ENCODE data around the gene DCC.

DCC gene

GRCh38 chr18:52953387-52953786, 613.4 kb downstream of the DCC start:
- DNase-seq, result no peak

DNA sequence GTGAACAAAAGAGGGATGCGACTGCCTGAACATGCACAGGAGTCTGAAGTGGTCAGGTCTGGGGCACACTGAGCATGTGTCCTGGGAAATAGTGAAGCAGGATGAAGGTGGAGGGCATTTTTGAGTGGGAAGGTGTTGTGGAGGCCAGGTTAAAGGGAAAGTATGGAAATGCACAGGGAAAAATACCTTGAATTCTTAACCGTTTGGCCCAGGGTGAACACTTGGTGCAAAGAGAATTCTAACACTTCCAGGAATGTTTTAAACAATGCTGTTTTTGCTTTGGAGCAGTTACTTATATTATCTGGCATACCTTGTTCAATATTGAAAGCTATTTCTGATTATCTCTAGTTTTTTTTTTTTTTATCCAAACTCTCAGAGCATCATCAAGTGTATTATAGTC, 623.5 kb downstream of the DCC start:
- DNase-seq, result no peak

DNA sequence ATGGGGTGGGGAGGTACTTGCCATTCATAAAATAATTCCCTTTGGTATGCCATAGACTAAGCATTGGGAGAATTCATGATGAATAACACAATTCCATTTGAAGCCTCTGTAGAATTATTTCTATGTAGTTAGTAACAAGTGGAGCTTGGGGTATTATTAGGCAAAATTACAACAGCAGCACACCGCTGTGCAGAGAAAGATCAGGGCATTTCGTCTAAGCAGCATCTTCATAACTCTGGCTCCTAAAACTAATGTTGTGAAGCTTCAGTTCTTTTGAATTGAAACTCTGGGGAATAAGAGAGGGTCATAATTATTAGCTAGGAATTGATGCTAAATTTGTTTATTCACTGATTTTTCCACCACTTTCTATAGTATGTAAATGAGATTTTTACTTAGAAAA, 630.7 kb downstream of the DCC start:
- DNase-seq, result no peak

DNA sequence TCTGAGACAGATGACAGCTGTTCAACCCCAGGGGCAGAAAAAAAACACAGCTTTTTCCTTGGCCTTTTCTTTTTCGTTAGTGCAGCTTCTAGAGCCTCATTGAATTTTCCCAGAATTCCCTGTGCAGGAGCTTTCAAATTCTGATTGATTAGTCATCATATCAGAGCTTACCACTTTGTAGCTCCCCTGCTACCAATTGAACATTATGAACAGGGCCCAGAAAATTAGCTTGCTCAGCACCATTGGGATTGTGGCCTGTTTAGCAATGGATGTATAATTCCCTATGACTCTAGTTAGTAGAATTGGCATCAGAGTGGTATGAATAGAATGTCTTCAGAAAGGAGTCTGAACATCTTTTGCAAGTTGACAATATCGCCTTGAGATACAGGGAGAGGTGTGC, 631.1 kb downstream of the DCC start:
- DNase-seq, result no peak

- DNase-seq, result no peak
Observed at GRCh38 chr18:52979892-52980291, 639.9 kb downstream of the DCC start.

GRCh38 chr18:52991246-52991645, 651.2 kb downstream of the DCC start:
- no peak for DNase-seq

DNA sequence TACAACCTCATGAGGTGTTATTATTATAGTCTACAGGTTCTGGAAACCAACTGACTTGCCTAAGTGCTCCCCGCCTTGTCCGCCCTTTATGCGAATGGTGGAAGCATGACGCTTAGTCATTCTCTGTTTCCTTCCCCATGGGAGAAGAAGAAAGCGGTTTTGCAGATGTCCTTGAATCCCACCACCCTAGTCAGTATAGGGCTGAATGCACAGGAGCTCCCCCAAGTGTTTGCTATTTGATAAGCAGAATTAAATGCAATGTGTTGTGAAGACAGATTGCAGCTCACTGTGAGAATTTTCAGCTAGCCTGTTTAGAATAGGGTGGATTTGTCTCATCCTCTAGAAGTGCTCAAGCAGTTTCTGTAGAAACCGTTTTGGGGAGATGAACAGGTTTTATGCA, 652.0 kb downstream of the DCC start:
- no peak for DNase-seq

DNA sequence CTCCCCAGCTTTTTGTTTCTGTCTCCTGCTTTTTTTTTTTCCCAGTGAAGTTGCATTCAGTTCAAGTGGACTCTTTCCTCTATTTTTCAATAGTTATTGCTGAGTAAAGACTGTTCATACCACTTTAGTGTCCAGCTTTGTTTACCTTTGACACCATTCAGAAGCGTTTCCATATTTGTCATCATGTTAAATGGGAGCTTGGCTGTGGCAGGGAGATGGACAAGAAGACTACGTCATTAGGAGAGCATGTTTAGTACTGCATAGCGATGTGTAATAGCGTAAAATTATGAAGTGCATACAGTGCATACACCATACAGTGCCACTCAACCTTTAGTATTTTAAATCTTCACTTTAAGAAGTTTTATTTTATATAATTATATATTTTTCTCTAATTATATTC, 655.9 kb downstream of the DCC start:
- no peak for DNase-seq

DNA sequence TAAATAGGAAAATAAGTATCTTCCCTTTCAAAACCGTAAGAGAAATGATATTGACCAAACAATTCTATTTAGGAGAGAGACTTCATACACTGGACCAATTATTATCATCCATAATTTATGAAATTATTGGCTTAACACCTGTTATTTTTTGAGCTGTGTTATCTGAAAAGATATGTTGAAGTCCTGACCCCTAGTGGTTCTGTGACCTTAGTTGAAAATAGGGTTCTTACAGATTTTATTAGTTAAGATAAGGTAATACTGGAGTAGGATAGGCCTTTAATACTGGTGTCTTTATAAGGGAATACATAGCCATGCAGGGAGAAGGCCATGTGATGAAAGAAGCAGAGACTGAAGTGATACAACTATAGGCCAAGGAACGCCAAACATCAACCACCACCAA, 659.6 kb downstream of the DCC start:
- DNase-seq, result no peak

- no peak for DNase-seq
Observed at GRCh38 chr18:53004798-53005197, 664.8 kb downstream of the DCC start.

- DNase-seq, result no peak
Observed at GRCh38 chr18:53018791-53019190, 678.8 kb downstream of the DCC start.

- DNase-seq, result no peak
Observed at GRCh38 chr18:53025247-53025646, 685.2 kb downstream of the DCC start.

DNA sequence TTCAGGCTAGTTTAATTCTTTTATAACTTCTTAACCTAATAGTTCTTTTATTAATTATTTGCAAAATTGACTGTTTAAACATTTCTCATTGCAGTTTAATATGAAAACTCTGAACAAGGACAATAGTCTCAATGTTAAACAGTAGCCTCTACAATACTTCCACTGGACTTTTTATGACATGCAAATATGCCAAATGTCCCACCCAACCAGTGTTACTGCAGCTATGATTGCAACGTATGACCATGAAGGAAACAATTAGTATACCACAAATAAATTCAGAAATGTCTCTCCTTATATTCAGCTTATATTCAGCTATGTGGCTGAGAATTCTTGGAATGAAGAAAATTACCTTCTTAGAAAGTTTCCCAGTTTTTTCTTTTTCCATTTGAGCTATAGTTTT, 688.6 kb downstream of the DCC start:
- no peak for DNase-seq

DNA sequence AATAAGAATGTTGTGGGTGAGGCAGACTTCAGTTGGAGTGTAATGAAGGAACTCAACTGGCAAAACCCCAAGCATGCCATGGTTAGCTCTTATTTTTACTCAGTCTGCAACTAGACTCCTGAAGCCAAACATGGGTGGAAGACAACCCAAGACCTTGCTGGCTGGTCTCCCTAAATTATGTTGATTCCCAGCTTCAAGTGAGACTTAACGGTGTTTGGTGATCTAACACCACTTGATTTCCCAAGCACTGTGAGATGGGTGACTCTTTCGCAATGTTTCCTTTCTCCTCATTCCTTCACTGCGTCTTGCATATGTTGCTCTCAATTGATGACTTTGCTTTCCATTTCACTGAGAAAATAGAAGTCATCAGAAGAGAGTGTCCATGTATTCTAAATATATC, 693.1 kb downstream of the DCC start:
- no peak for DNase-seq

DNA sequence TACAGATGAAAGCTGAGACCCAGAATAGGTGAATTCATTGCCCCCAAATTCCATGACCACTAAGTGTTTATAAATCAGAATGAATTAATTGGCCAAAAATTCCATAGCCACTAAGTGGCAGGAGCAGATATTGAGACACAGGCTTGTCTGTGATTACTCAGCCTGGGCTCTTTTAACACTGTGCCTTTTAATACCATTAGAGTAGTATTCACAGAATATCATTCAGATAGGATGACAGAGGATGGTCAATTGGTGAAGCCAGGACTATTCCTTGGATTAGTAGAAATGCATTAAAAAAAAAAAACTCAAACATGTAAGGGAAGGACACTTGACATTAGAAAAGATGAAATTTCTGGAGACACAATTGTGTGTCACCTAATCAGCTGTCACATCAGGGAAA, 698.6 kb downstream of the DCC start:
- DNase-seq, result no peak

DNA sequence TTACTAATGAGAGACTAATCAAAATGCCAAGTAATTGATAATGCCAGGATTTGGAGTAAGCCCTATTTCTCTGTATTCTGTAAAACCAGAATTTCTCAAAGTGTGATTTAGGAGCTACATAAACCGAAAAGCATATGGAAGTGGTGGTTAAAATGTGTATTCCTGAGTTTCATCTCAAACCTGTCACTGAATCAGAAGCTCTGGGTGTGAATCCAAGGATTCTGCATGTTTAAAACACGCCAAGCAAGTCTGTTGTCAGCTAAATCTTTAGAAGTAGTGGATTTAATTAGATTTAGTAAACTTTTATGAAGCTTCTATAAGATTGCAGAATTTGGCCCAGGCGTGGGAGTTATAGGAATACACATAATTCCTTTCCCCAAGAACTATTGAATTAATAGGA, 700.3 kb downstream of the DCC start:
- DNase-seq, result no peak

DNA sequence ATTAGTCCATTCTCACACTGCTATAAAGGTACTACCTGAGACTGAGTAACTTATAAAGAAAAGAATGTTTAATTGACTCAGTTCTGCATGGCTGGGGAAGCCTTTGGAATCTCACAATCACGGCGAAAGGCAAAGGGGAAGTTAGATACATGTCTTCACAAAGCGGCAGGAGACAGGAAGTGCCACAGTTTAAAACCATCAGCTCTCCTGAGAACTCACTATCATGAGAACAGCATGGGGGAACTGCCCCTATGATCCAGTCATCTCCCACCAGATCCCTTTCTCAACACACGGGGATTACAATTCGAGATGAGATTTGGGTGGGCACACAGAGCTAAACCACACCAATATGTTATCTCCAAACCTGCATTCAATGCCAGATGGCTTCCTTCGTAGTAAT, 716.1 kb downstream of the DCC start:
- DNase-seq, result no peak

DNA sequence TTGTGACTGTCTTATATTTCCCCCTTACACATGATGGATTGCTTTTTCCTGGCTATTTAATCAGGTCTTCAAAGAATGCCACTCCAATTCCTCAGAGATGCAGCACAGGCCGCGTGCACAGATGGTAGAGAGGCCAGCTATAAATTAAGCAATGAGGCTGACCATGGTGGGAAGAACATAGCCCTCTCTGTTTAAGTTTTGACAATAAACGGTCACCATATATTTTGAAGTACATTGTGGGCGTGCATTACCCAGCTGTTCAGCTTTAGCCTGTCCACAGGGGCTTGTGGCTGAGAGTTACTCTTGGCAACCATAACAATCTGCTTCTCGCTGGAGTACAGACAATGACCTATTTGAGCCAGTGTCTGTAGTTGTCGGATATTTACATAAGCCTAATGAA, 730.8 kb downstream of the DCC start:
- no peak for DNase-seq

DNA sequence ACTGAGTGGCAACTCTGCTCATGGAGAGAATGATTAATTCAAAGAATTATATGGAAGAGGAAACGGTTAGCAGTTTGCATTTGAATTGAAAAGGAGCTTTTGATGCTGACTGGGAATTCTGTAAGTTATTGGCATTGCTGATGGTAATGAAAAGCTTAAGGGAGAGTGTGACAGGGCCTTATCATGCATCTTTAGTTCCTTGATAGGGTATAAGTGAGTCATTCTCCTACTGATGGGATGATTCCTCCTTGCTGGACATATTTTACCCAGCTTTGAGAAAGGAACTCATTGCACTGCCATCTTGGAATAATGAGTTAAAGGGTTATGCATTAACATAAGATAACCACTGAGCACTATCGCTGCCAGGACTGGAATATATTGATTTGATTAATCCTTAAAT, 740.7 kb downstream of the DCC start:
- no peak for DNase-seq

GRCh38 chr18:53093636-53094035, 753.6 kb downstream of the DCC start:
- DNase-seq, result no peak

DNA sequence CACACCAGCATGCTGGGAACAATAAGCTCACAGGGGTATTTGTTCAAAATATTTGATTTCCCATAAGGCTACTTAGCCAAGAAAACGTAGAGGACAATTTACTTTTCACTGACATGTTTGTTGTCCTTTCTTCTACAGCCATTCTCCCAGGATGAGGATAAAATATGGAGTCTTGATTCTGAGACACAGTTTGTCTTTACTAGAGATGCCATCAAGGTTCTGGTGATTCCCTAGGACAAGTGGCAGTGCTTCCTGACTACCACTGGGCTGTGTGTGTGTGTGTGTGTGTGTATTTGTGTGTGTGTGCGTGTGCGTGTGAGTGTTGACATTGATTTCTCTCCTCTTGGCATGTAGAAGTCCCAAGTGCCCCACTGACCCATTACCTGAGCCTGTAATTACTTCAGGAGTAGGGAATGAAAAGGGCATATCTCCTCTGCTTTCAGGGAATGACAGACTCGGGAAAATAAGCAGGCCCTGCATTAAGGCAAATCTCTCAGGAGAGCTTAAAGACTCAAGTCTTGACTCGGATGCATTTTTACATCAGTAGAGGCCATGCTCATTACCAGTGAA, 761.6 kb downstream of the DCC start:
- no peak for DNase-seq

DNA sequence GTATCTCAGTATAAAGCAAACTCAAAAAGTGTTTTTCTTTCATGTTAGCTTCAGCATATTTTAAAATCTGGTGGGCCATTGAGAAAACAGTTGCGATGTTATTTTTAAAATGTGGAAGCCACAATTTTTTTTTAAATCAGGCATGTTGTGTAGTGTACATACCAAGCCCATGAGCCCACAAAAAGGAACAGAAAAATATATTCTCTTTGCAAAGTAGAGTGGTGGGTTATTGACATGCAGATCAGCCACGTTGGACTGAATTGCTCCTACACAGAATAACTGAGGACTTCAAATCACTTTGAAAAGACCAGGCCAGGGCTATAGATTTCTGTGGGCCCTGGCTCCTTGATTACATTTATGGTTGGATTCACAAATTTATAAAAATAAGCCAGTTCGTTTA, 774.4 kb downstream of the DCC start:
- no peak for DNase-seq

- DNase-seq, result no peak
Observed at GRCh38 chr18:53115876-53116585, 776.0 kb downstream of the DCC start.

GRCh38 chr18:53117851-53118250, 777.9 kb downstream of the DCC start:
- DNase-seq, result no peak

DNA sequence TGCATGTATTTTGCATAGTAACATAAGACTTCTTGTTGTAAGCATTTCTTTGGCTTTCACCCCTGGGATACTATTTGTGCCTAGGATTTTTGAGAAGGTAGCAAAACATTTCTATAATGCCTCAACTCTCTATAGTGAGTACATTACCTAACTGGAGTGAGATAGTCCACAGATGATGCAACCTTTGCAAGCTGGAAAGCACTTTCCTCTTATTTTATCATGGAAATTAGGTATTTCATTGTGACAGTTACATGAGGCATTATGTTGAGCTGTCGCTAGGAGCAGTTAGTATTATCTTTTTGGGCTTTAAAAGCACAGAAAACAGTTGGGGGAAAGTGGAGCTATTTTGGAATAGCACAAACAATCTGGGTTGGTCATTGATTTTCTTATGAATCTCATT, 786.2 kb downstream of the DCC start:
- no peak for DNase-seq

Measured in GOT3 (cell line).